Stimulated activated CD4-positive, alpha-beta T cell treated with anti-CD3 and anti-CD28 coated beads, Interleukin-1b, Interleukin-23, amount 100 ng/mL, for 24 hours (primary cell): ENCODE data around the gene ZFPM1.
"Not testable (repeated sequence)": the region's sequence is repeated elsewhere in the genome, so short reads cannot be mapped to it uniquely, and the experiment has no call there.

Experiments
- DNase-seq, 4 experiments: peaks; one replicate each; pipeline ENCODE4 v3.0.0-alpha.2; 2020; ENCODE audit warnings: low read depth in 4 of 4, low spot score in 1 of 4

The ZFPM1 gene

GRCh38 chr16:88511906-88512305 is 58.8 kb downstream of the ZFPM1 start:
- no peak for DNase-seq

- DNase-seq, result no peak
These were observed 59.9 kb downstream of the ZFPM1 start for GRCh38 chr16:88512728-88513696.

GRCh38 chr16:88514070-88514469 is 61.0 kb downstream of the ZFPM1 start:
- DNase-seq, result no peak

- no peak for DNase-seq
These were observed 61.6 kb downstream of the ZFPM1 start for GRCh38 chr16:88514526-88515232.

GRCh38 chr16:88515371-88515770 is 62.3 kb downstream of the ZFPM1 start:
- DNase-seq, result no peak

GRCh38 chr16:88515925-88516594 is 63.0 kb downstream of the ZFPM1 start:
- DNase-seq, result no peak

GRCh38 chr16:88516601-88517061 is 63.6 kb downstream of the ZFPM1 start:
- DNase-seq, result no peak

- DNase-seq, result not testable (repeated sequence)
These were observed 64.2 kb downstream of the ZFPM1 start for GRCh38 chr16:88517208-88517774.

GRCh38 chr16:88518411-88519111 is 65.5 kb downstream of the ZFPM1 start:
- not testable (repeated sequence) for DNase-seq

- no peak for DNase-seq
These were observed 66.2 kb downstream of the ZFPM1 start for GRCh38 chr16:88519240-88519639.

GRCh38 chr16:88519938-88520653 is 67.0 kb downstream of the ZFPM1 start:
- no peak for DNase-seq

GRCh38 chr16:88521674-88522073 is 68.6 kb downstream of the ZFPM1 start:
- DNase-seq, result no peak

GRCh38 chr16:88522276-88522949 is 69.3 kb downstream of the ZFPM1 start:
- no peak for DNase-seq

- no peak for DNase-seq
These were observed 70.5 kb downstream of the ZFPM1 start for GRCh38 chr16:88523309-88524161.

- DNase-seq, result no peak
These were observed 71.3 kb downstream of the ZFPM1 start for GRCh38 chr16:88524274-88524972.

GRCh38 chr16:88524973-88525662 is 72.0 kb downstream of the ZFPM1 start:
- DNase-seq, result no peak

GRCh38 chr16:88525663-88525990 is 72.5 kb downstream of the ZFPM1 start:
- no peak for DNase-seq
